PFSK-1 (cell line): Measurements from ENCODE around the gene SLC39A8.

Experiments
- FOXP2 ChIP-seq: optimal IDR thresholded peaks from 2 replicates; pipeline ENCODE3; 2011; ENCODE audit warnings: borderline replicate concordance, control low read depth, inconsistent platforms; ENCODE audit not compliant: insufficient read depth; ENCODE audit errors: extremely low read length, extremely low read depth
- POLR2AphosphoS5 ChIP-seq: IDR thresholded peaks from 2 replicates; pipeline ENCODE4 v1.6.1; 2012; ENCODE audit warnings: low read depth, mild to moderate bottlenecking, control low read depth, low read length, moderate library complexity
- REST ChIP-seq, 2 experiments: IDR thresholded peaks; 2 replicates each; pipeline versions ENCODE4 v1.6.1 to v1.8.0; 2011 to 2012; ENCODE audit warnings: low read depth in 2 of 2, low read length in 2 of 2, control low read depth in 1 of 2, inconsistent platforms in 1 of 2, mild to moderate bottlenecking in 1 of 2, moderate library complexity in 1 of 2; ENCODE audit not compliant: insufficient read depth in 1 of 2
- SIN3A ChIP-seq: IDR thresholded peaks from 2 replicates; pipeline ENCODE4 v1.6.1; 2012; ENCODE audit warnings: mild to moderate bottlenecking, low read length, moderate library complexity, borderline replicate concordance; ENCODE audit not compliant: insufficient read depth
- TAF1 ChIP-seq: IDR thresholded peaks from 2 replicates; pipeline ENCODE4 v1.6.1; 2012; ENCODE audit warnings: low read length, control low read depth, borderline replicate concordance; ENCODE audit not compliant: insufficient read depth

The SLC39A8 gene

GRCh38 chr4:102348701-102349100 is 3.4 kb upstream of the SLC39A8 start:
- TF ChIP-seq SIN3A: no peak
- TF ChIP-seq FOXP2: no peak
- TF ChIP-seq TAF1: no peak
- TF ChIP-seq REST (IDR thresholded peaks at IDR 0.05; ENCODE audit: insufficient read depth in 1 of 2, low read depth in 2 of 2, low read length in 2 of 2): no peak
- TF ChIP-seq POLR2AphosphoS5: no peak

- TF ChIP-seq TAF1 (no peak), FOXP2 (no peak)
Measured at GRCh38 chr4:102345795-102346100, 466 bp upstream of the SLC39A8 start.

- TF ChIP-seq TAF1 (no peak), FOXP2 (no peak)
Measured at GRCh38 chr4:102344520-102344953, 745 bp downstream of the SLC39A8 start.

GRCh38 chr4:102343964-102344519 is 1.2 kb downstream of the SLC39A8 start:
- TF ChIP-seq REST (IDR thresholded peaks at IDR 0.05; ENCODE audit: insufficient read depth in 1 of 2, low read depth in 2 of 2, low read length in 2 of 2) (no peak), SIN3A (no peak), POLR2AphosphoS5 (no peak), TAF1 (no peak), FOXP2 (no peak)

- TF ChIP-seq REST (IDR thresholded peaks at IDR 0.05; ENCODE audit: insufficient read depth in 1 of 2, low read depth in 2 of 2, low read length in 2 of 2) (no peak), SIN3A (no peak), FOXP2 (no peak)
Measured at GRCh38 chr4:102342404-102343074, 2.7 kb downstream of the SLC39A8 start.

- TF ChIP-seq SIN3A (no peak), TAF1 (no peak), FOXP2 (no peak), POLR2AphosphoS5 (no peak), REST (IDR thresholded peaks at IDR 0.05; ENCODE audit: insufficient read depth in 1 of 2, low read depth in 2 of 2, low read length in 2 of 2) (no peak)
Measured at GRCh38 chr4:102341201-102341600, 4.1 kb downstream of the SLC39A8 start.
